Measurements from ENCODE around the gene MED16. TPM values are rescaled to one million over a fixed set of nuclear protein-coding genes. Genes with fewer than 3 reads are reported as not detected.

The MED16 gene
- polyA plus RNA-seq, 1 experiment: 22.7 TPM

DNA sequence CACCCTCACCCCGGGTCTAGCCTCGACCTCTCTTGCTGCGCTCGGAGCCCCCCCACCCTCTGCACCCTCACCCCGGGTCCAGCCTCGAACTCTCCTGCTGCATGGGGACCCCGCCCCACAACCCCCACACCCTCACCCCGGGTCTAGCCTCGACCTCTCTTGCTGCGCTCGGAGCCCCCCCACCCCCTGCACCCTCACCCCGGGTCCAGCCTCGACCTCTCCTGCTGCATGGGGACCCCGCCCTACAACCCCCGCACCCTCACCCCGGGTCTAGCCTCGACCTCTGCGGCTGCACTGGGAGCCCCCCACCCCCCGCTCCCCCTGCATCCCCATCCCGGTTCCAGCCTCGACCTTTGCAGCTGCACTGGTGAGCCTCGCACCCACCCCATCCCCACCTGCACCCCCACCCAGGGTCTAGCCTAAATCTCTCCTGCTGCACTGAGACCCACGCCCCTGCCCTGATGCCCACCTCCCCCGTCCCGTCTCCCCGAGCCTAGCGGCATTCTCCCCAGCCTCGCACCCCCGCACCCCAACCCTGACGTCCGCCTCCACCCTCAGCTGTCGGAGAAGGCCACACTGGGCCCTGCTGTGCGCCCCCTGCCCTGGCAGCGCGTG lies 31.7 kb downstream of the MED16 start:
- peaks cover 3% of the 10 kb centered on the region for H3K27me3 ChIP-seq (ENCODE audit: control insufficient read depth, insufficient read depth, low read length)
- ChIA-PET POLR2A (interaction anchor here (0.7 kb wide), 1 partner anchor 10 kb away, joined by 4 read pairs; no protein-coding TSS in a partner anchor), CTCF (interaction anchor here (0.6 kb wide), 1 partner anchor 140 kb away, joined by 3 read pairs; no protein-coding TSS in a partner anchor)
- peaks cover 6% of the 10 kb centered on the region; the same call in 1 of the 2 replicates for H3K9me3 ChIP-seq (ENCODE audit: control insufficient read depth, insufficient read depth, low read length)
- TF ChIP-seq, protein P1, sequence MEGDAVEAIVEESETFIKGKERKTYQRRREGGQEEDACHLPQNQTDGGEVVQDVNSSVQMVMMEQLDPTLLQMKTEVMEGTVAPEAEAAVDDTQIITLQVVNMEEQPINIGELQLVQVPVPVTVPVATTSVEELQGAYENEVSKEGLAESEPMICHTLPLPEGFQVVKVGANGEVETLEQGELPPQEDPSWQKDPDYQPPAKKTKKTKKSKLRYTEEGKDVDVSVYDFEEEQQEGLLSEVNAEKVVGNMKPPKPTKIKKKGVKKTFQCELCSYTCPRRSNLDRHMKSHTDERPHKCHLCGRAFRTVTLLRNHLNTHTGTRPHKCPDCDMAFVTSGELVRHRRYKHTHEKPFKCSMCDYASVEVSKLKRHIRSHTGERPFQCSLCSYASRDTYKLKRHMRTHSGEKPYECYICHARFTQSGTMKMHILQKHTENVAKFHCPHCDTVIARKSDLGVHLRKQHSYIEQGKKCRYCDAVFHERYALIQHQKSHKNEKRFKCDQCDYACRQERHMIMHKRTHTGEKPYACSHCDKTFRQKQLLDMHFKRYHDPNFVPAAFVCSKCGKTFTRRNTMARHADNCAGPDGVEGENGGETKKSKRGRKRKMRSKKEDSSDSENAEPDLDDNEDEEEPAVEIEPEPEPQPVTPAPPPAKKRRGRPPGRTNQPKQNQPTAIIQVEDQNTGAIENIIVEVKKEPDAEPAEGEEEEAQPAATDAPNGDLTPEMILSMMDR (IDR thresholded peaks at IDR 0.05; ENCODE audit: low read depth, low read length): no peak
- no peak overlapping the region for H3K4me3 ChIP-seq (ENCODE audit: low read depth, low read length)
- H3K27ac ChIP-seq (ENCODE audit: low read depth, low read length): no peak overlapping the region
- no peak for DNase-seq (ENCODE audit: low read depth, low spot score)

DNA sequence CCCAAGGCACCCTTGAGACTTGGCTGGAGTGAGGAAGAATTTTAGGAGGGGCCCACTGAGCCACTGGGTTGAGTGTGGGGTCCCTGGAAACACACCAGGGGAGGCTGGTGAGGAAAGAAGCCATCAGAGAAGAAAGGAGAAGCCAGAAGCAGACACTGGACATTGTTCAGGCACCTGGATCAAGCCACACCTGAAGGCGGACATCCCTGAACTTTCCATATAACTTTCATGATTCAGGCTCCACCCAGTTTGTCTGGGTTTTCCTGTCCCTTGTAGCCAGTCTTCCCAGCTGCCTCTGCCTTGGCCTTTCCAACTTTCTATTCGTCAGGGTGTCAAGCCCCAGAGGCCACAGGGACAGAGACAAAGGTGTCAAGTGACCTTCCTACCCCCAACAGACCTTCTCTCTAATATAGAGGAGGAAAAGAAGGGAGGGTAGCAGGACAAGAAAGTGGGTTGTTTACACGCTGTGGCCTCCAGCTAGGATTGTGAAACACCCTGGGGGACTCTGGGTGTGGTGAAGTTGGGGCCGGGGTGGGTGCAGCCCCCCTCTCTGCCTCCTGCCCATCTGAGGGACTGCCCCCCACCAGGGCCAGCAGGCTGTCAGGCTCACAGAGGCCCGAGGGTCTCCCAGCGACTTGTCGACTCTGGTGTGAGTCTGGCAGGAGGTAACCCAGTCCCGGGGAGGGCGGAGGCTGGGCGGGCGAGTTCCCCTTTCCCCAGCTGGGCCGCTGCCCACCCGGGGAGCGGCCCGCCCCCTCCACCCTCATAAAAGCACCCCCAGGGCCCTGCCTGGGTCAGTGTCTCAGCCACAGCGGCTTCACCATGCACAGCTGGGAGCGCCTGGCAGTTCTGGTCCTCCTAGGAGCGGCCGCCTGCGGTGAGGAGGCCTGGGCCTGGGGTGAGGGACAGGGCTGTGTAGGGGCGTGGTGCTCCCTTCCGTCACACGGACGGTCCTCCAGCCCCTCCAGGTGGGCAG lies 33.8 kb downstream of the MED16 start, which contains the start of gene CFD:
Gene CFD, plus strand, starts transcription at position 797 of the 976 bp plus-strand sequence. Its CDS starts 26 bp downstream, at position 823.
- peak within 1 kb of the TSS; percentile 49 for H3K4me3 ChIP-seq (ENCODE audit: low read depth, low read length)
- no peak for DNase-seq (ENCODE audit: low read depth, low spot score)
- H3K9me3 ChIP-seq (ENCODE audit: control insufficient read depth, insufficient read depth, low read length): peaks cover 6% of the 10 kb centered on the region; the same call in 1 of the 2 replicates
- H3K27ac ChIP-seq (ENCODE audit: low read depth, low read length): no peak within 1 kb of the TSS
- CTCF ChIA-PET: interaction anchor here (0.7 kb wide), 1 partner anchor 63 kb away, joined by 7 read pairs; no protein-coding TSS in a partner anchor
- POLR2A ChIA-PET: interaction anchor here (1.6 kb wide), 1 partner anchor 55 kb away, joined by 4 read pairs; no protein-coding TSS in a partner anchor
- TF ChIP-seq, protein P1 (IDR thresholded peaks at IDR 0.05; ENCODE audit: low read depth, low read length): no peak
- H3K27me3 ChIP-seq (ENCODE audit: control insufficient read depth, insufficient read depth, low read length): peaks cover 3% of the 10 kb centered on the region

DNA sequence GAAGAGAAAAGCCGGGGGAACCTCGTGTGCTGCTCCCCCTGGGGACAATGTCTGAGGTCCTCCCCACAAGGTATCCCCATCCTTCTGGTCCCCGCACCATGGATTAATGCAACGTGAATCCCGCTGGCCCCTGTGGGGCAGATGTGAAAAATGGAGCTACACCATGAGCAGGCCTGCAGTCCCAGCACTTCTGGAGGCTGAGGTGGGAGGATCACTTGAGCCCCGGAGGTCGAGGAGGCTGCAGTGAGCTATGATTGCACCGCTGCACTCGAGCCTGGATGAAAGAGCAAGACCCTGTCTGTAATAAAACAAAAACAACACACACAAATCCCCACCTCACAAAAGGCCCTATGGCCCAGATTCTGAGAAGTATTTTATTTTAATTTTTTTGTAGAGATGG lies 34.7 kb downstream of the MED16 start:
- POLR2A ChIA-PET: interaction anchor here (0.7 kb wide), 1 partner anchor 21 kb away, joined by 3 read pairs; no protein-coding TSS in a partner anchor
- TF ChIP-seq, protein P1 (IDR thresholded peaks at IDR 0.05; ENCODE audit: low read depth, low read length): no peak
- H3K27me3 ChIP-seq (ENCODE audit: control insufficient read depth, insufficient read depth, low read length): peaks cover 5% of the 10 kb centered on the region
- CTCF ChIA-PET: interaction anchor here (0.7 kb wide), 2 partner anchors 64 to 351 kb away, joined by 4 to 7 read pairs; no protein-coding TSS in a partner anchor
- no peak overlapping the region for H3K27ac ChIP-seq (ENCODE audit: low read depth, low read length)
- H3K4me3 ChIP-seq (ENCODE audit: low read depth, low read length): no peak overlapping the region
- H3K9me3 ChIP-seq (ENCODE audit: control insufficient read depth, insufficient read depth, low read length): peaks cover 6% of the 10 kb centered on the region; the same call in 1 of the 2 replicates
- DNase-seq (ENCODE audit: low read depth, low spot score): no peak

DNA sequence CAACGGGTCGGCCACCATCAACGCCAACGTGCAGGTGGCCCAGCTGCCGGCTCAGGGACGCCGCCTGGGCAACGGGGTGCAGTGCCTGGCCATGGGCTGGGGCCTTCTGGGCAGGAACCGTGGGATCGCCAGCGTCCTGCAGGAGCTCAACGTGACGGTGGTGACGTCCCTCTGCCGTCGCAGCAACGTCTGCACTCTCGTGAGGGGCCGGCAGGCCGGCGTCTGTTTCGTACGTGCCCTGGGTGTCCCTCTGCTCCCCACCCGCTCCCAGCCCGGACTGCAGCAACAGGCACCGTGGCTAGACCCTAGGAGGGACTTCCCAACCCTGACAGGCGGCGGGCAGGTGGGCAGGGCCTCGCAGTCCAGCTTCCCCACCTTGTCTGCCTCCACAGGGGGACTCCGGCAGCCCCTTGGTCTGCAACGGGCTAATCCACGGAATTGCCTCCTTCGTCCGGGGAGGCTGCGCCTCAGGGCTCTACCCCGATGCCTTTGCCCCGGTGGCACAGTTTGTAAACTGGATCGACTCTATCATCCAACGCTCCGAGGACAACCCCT lies 37.3 kb downstream of the MED16 start:
- Histone ChIP-seq H3K9me3 (ENCODE audit: control insufficient read depth, insufficient read depth, low read length) (no peaks in the 10 kb centered on the region; the same call in 1 of the 2 replicates), H3K27ac (ENCODE audit: low read depth, low read length) (no peak overlapping the region), H3K27me3 (ENCODE audit: control insufficient read depth, insufficient read depth, low read length) (peaks cover 16% of the 10 kb centered on the region), H3K4me3 (ENCODE audit: low read depth, low read length) (no peak overlapping the region)
- POLR2A ChIA-PET: no interaction called here
- CTCF ChIA-PET: no interaction called here
- TF ChIP-seq, protein P1 (IDR thresholded peaks at IDR 0.05; ENCODE audit: low read depth, low read length): no peak
- DNase-seq (ENCODE audit: low read depth, low spot score): no peak

All from AG04450 (cell line).